Upper lobe of right lung (tissue), 1 donor: ENCODE measurements around the gene ATP5PO. TPM values are rescaled to one million over a fixed set of nuclear protein-coding genes. Genes with fewer than 3 reads are reported as not detected.

Source experiments
- ATAC-seq: fragments of 200-7000 bp; cut with Tn5 transposase; one replicate; pipeline ENCODE4 v1.9.1; 2020; ENCODE audit warnings: mild to moderate bottlenecking, moderate library complexity
- DNase-seq: peaks from one replicate; pipeline ENCODE4 v3.0.0-alpha.2; 2020
- H3K27ac ChIP-seq: fragments of 200-600 bp; one replicate; pipeline ENCODE4 v1.8.0; 2022
- H3K27me3 ChIP-seq: fragments of 200-600 bp; one replicate; pipeline ENCODE4 v1.8.0; 2022; ENCODE audit warnings: mild to moderate bottlenecking
- H3K36me3 ChIP-seq: fragments of 200-600 bp; one replicate; pipeline ENCODE4 v1.8.0; 2022
- H3K4me1 ChIP-seq: fragments of 200-600 bp; one replicate; pipeline ENCODE4 v1.8.0; 2022
- H3K4me3 ChIP-seq: fragments of 200-600 bp; one replicate; pipeline ENCODE4 v1.8.0; 2022; ENCODE audit warnings: mild to moderate bottlenecking
- H3K9me3 ChIP-seq: fragments of 200-600 bp; one replicate; pipeline ENCODE4 v1.8.0; 2022
- CTCF ChIP-seq: fragments of 200-600 bp; IDR thresholded peaks from one replicate; pipeline ENCODE4 v1.8.0; 2022; ENCODE audit warnings: antibody characterized with exemption
- intact Hi-C: fragments of 100-400 bp; cut with DNase I; formaldehyde crosslinking; loops from one replicate; pipeline ENCODE4 v1.11.0; 2022
- total RNA-seq: library from RNA; stranded (reverse); fragmentation: NEBNext Ultra II Directional; extraction: Animal tissue kit (Norgen Biotek cat#: 25700); gene quantifications from one replicate; pipeline ENCODE4 v1.2.1, GENCODE V29; 2021
- donor health status: DM: no; HTN: yes; CAD: no; lungs with severe emphysema.

Gene ATP5PO
- total RNA-seq, 1 donor from 2014 or later = 107 TPM

GRCh38 chr21:33944185-33944763, 28.7 kb upstream of the ATP5PO start:
- no peaks in the 10 kb centered on the region for H3K27me3 ChIP-seq
- intact Hi-C loops = no loop called here
- H3K4me3 ChIP-seq = no peak overlapping the region
- H3K27ac ChIP-seq = no peak overlapping the region
- H3K36me3 ChIP-seq = no peaks in the 10 kb centered on the region
- DNase-seq (no peak), ATAC-seq (no peak)
- no peak for TF ChIP-seq CTCF
- H3K4me1 ChIP-seq = peaks cover 13% of the 10 kb centered on the region
- H3K9me3 ChIP-seq = no peaks in the 10 kb centered on the region

- Histone ChIP-seq H3K9me3 (no peaks in the 10 kb centered on the region), H3K36me3 (no peaks in the 10 kb centered on the region), H3K4me3 (no peak overlapping the region), H3K27ac (no peak overlapping the region), H3K27me3 (no peaks in the 10 kb centered on the region), H3K4me1 (peaks cover 12% of the 10 kb centered on the region)
- intact Hi-C loops = no loop called here
- no peak for DNase-seq
- no peak for ATAC-seq
- no peak for TF ChIP-seq CTCF
These were observed 27.7 kb upstream of the ATP5PO start for GRCh38 chr21:33943293-33943692.

- DNase-seq = no peak
- H3K4me3 ChIP-seq = no peak overlapping the region
- no peak for TF ChIP-seq CTCF
- no peak for ATAC-seq
- H3K36me3 ChIP-seq = no peaks in the 10 kb centered on the region
- H3K4me1 ChIP-seq = peaks cover 3% of the 10 kb centered on the region
- intact Hi-C loops = no loop called here
- no peaks in the 10 kb centered on the region for H3K27me3 ChIP-seq
- H3K27ac ChIP-seq = no peak overlapping the region
- no peaks in the 10 kb centered on the region for H3K9me3 ChIP-seq
These were observed 26.8 kb upstream of the ATP5PO start for GRCh38 chr21:33942426-33942825.

GRCh38 chr21:33940881-33941245, 25.3 kb upstream of the ATP5PO start:
- Histone ChIP-seq H3K27ac (no peak overlapping the region), H3K36me3 (no peaks in the 10 kb centered on the region), H3K4me3 (no peak overlapping the region), H3K4me1 (peaks cover 7% of the 10 kb centered on the region), H3K27me3 (no peaks in the 10 kb centered on the region), H3K9me3 (no peaks in the 10 kb centered on the region)
- no peak for DNase-seq
- no peak for TF ChIP-seq CTCF
- ATAC-seq = peak; percentile 33
- intact Hi-C loops = no loop called here

GRCh38 chr21:33940164-33940880, 24.7 kb upstream of the ATP5PO start:
- no peak for TF ChIP-seq CTCF

More at GRCh38 chr21:33940164-33940880, 24.7 kb upstream of the ATP5PO start:
- Histone ChIP-seq H3K36me3 (no peaks in the 10 kb centered on the region), H3K9me3 (no peaks in the 10 kb centered on the region), H3K4me3 (no peak overlapping the region), H3K4me1 (peaks cover 7% of the 10 kb centered on the region), H3K27me3 (no peaks in the 10 kb centered on the region), H3K27ac (no peak overlapping the region)
- no peak for DNase-seq
- intact Hi-C loops = no loop called here
- no peak for ATAC-seq
